H9 (cell line): ENCODE results near the gene SNX14. TPM values are rescaled to one million over a fixed set of nuclear protein-coding genes. Genes with fewer than 3 reads are reported as not detected.

Experiments used
- DNase-seq: peaks from one replicate; pipeline ENCODE4 v3.0.0-alpha.2; 2017
- H2AFZ ChIP-seq: one replicate; pipeline ENCODE4 v1.6.1; 2013; ENCODE audit warnings: mild to moderate bottlenecking, low read length, control low read depth, moderate library complexity
- H2AK5ac ChIP-seq: 2 replicates; pipeline ENCODE4 v1.6.1; 2013; ENCODE audit warnings: low read length, control low read depth, mixed read lengths; ENCODE audit not compliant: insufficient read length
- H2BK120ac ChIP-seq: one replicate; pipeline ENCODE4 v1.6.1; 2013; ENCODE audit warnings: low read depth, mild to moderate bottlenecking, low read length, control low read depth, inconsistent platforms; ENCODE audit not compliant: poor library complexity, severe bottlenecking
- H2BK12ac ChIP-seq: 2 replicates; pipeline ENCODE4 v1.6.1; 2013; ENCODE audit warnings: low read length, control low read depth, mixed read lengths, low read depth; ENCODE audit not compliant: insufficient read length
- H2BK15ac ChIP-seq: 2 replicates; pipeline ENCODE4 v1.6.1; 2013; ENCODE audit warnings: low read depth, low read length, control low read depth
- H2BK20ac ChIP-seq: one replicate; pipeline ENCODE4 v1.6.1; 2013; ENCODE audit warnings: low read depth, mild to moderate bottlenecking, low read length, control low read depth, inconsistent platforms; ENCODE audit not compliant: poor library complexity, severe bottlenecking
- H2BK5ac ChIP-seq: 2 replicates; pipeline ENCODE4 v1.6.1; 2013; ENCODE audit warnings: low read length, control low read depth, mixed read lengths; ENCODE audit not compliant: insufficient read length
- H3K14ac ChIP-seq: 2 replicates; pipeline ENCODE4 v1.6.1; 2013; ENCODE audit warnings: low read length, control low read depth; ENCODE audit not compliant: insufficient read depth
- H3K18ac ChIP-seq: 2 replicates; pipeline ENCODE4 v1.6.1; 2013; ENCODE audit warnings: low read depth, mild to moderate bottlenecking, mixed read lengths, low read length, control low read depth; ENCODE audit not compliant: insufficient read length
- H3K23ac ChIP-seq: 2 replicates; pipeline ENCODE4 v1.6.1; 2013; ENCODE audit warnings: low read length, control low read depth, mixed read lengths, low read depth; ENCODE audit not compliant: insufficient read length
- H3K23me2 ChIP-seq: 2 replicates; pipeline ENCODE4 v1.6.1; 2013; ENCODE audit warnings: low read depth, mild to moderate bottlenecking, mixed read lengths, low read length, control low read depth; ENCODE audit not compliant: insufficient read length, poor library complexity, severe bottlenecking
- H3K27ac ChIP-seq: 2 replicates; pipeline ENCODE4 v1.5.1; 2013; ENCODE audit warnings: low read length, control low read depth, mixed read lengths, low read depth; ENCODE audit not compliant: insufficient read length
- H3K27me3 ChIP-seq: 2 replicates; pipeline ENCODE4 v1.6.1; 2013; ENCODE audit warnings: low read length, control low read depth, inconsistent platforms; ENCODE audit not compliant: insufficient read depth
- H3K4ac ChIP-seq: 2 replicates; pipeline ENCODE4 v1.6.1; 2013; ENCODE audit warnings: low read depth, mild to moderate bottlenecking, control low read depth, inconsistent platforms, low read length, moderate library complexity
- H3K4me1 ChIP-seq: 2 replicates; pipeline ENCODE4 v1.6.1; 2013; ENCODE audit warnings: low read length, control low read depth, inconsistent platforms; ENCODE audit not compliant: insufficient read depth
- H3K4me2 ChIP-seq: 2 replicates; pipeline ENCODE4 v1.6.1; 2013; ENCODE audit warnings: low read length, control low read depth, mixed read lengths; ENCODE audit not compliant: insufficient read length, insufficient read depth
- H3K56ac ChIP-seq: 2 replicates; pipeline ENCODE4 v1.6.1; 2013; ENCODE audit warnings: low read depth, mild to moderate bottlenecking, mixed read lengths, low read length, control low read depth; ENCODE audit not compliant: insufficient read length
- H3K79me1 ChIP-seq: 2 replicates; pipeline ENCODE4 v1.6.1; 2013; ENCODE audit warnings: low read depth, mild to moderate bottlenecking, moderate library complexity, low read length, control low read depth, inconsistent platforms; ENCODE audit not compliant: insufficient read depth, poor library complexity, severe bottlenecking
- H3K79me2 ChIP-seq: 2 replicates; pipeline ENCODE4 v1.6.1; 2013; ENCODE audit warnings: low read length, control low read depth, inconsistent platforms; ENCODE audit not compliant: insufficient read depth
- H3K9ac ChIP-seq: 2 replicates; pipeline ENCODE4 v1.6.1; 2013; ENCODE audit warnings: low read length, control low read depth, mixed read lengths; ENCODE audit not compliant: insufficient read length; ENCODE audit errors: extremely low read depth
- H3K9me3 ChIP-seq: one replicate; pipeline ENCODE4 v1.6.1; 2013; ENCODE audit warnings: low read depth, low read length, inconsistent platforms; ENCODE audit not compliant: control insufficient read depth
- H3T11ph ChIP-seq: one replicate; pipeline ENCODE4 v1.6.1; 2013; ENCODE audit warnings: mild to moderate bottlenecking, low read length, control low read depth, inconsistent platforms
- H4K20me1 ChIP-seq: one replicate; pipeline ENCODE4 v1.6.1; 2013; ENCODE audit not compliant: control insufficient read depth, insufficient read length, insufficient read depth
- H4K5ac ChIP-seq: 2 replicates; pipeline ENCODE4 v1.6.1; 2013; ENCODE audit warnings: low read depth, mild to moderate bottlenecking, mixed read lengths, low read length, control low read depth; ENCODE audit not compliant: insufficient read length
- H4K8ac ChIP-seq: replicated peaks from 2 replicates; pipeline ENCODE4 v1.6.1; 2013; ENCODE audit warnings: low read length, control low read depth, mixed read lengths, low read depth; ENCODE audit not compliant: insufficient read length
- H4K91ac ChIP-seq: 2 replicates; pipeline ENCODE4 v1.6.1; 2013; ENCODE audit warnings: low read depth, mild to moderate bottlenecking, moderate library complexity, mixed read lengths, low read length, control low read depth; ENCODE audit not compliant: insufficient read length
- H3K27ac Mint-ChIP-seq, 3 experiments: 2 replicates in 2 of 3; 3 replicates in 1 of 3; pipeline ENCODE4 v1.8.0; 2020 to 2021; ENCODE audit warnings: mixed read lengths in 3 of 3, mild to moderate bottlenecking in 1 of 3, moderate library complexity in 1 of 3
- H3K27me3 Mint-ChIP-seq: 2 replicates; pipeline ENCODE4 v1.8.0; 2021; ENCODE audit warnings: low read depth, mild to moderate bottlenecking, moderate library complexity, mixed read lengths
- H3K36me3 Mint-ChIP-seq, 3 experiments: 2 replicates in 2 of 3; 3 replicates in 1 of 3; pipeline ENCODE4 v1.8.0; 2020 to 2021; ENCODE audit warnings: low read depth in 3 of 3, mixed read lengths in 3 of 3; ENCODE audit not compliant: insufficient read depth in 1 of 3
- H3K4me1 Mint-ChIP-seq, 2 experiments: 2 replicates each; pipeline ENCODE4 v1.8.0; 2020; ENCODE audit warnings: mixed read lengths in 2 of 2
- H3K4me3 Mint-ChIP-seq, 2 experiments: 2 replicates in 1 of 2; 3 replicates in 1 of 2; pipeline ENCODE4 v1.8.0; 2020 to 2021; ENCODE audit warnings: mild to moderate bottlenecking in 2 of 2, mixed read lengths in 2 of 2, moderate library complexity in 1 of 2
- H3K9me3 Mint-ChIP-seq, 2 experiments: 2 replicates in 1 of 2; 3 replicates in 1 of 2; pipeline ENCODE4 v1.8.0; 2020; ENCODE audit warnings: mild to moderate bottlenecking in 2 of 2, mixed read lengths in 2 of 2, moderate library complexity in 1 of 2
- WGBS: extraction: QIAGEN DNeasy Blood & Tissue Kit; methylation state at CpG from one replicate; pipeline ENCODE4 v1.1.7; 2013; ENCODE audit warnings: missing lambda C conversion rate, low lambda C conversion rate, mixed read lengths; ENCODE audit not compliant: insufficient read length; ENCODE audit errors: extremely low coverage; 5-methylcytosine and 5-hydroxymethylcytosine counted together
- total RNA-seq: library from RNA; stranded (reverse); gene quantifications from 2 replicates; pipeline ENCODE4 v1.2.1, GENCODE V29; 2021
- TF ChIP-seq, protein P1 (sequence below): fragments of 200-600 bp; sonication (generic); conservative IDR thresholded peaks from 3 replicates; pipeline ENCODE4 v1.8.0; 2021; ENCODE audit warnings: antibody characterized with exemption, mild to moderate bottlenecking

SNX14 gene
- total RNA-seq, 1 experiment from 2014 or later, result 33.0 TPM

GRCh38 chr6:85576476-85576875 lies 17.2 kb downstream of the SNX14 start:
- Histone ChIP-seq H3T11ph (no peak overlapping the region), H4K20me1 (no peaks in the 10 kb centered on the region), H3K14ac (no peak overlapping the region), H3K9me3 (no peaks in the 10 kb centered on the region), H4K8ac (no peak overlapping the region), H3K4me1 (peaks cover 8% of the 10 kb centered on the region; the same call in 1 of the 2 replicates), H4K5ac (no peak overlapping the region), H3K4me2 (no peak overlapping the region), H3K18ac (no peak overlapping the region), H2AK5ac (no peak overlapping the region), H3K27me3 (no peaks in the 10 kb centered on the region), H2BK5ac (no peak overlapping the region), H3K79me1 (no peaks in the 10 kb centered on the region), H2BK120ac (no peak overlapping the region), H3K79me2 (no peaks in the 10 kb centered on the region; the same call in 1 of the 2 replicates), H4K91ac (no peak overlapping the region), H3K4ac (no peak overlapping the region), H3K9ac (no peak overlapping the region), H3K23me2 (no peaks in the 10 kb centered on the region), H3K27ac (no peak overlapping the region), H3K56ac (no peak overlapping the region), H2BK20ac (no peak overlapping the region), H2BK15ac (no peak overlapping the region), H3K23ac (no peak overlapping the region), H2AFZ (no peak overlapping the region), H2BK12ac (no peak overlapping the region)
- no peak overlapping the region for H3K27ac Mint-ChIP-seq
- TF ChIP-seq, protein P1, sequence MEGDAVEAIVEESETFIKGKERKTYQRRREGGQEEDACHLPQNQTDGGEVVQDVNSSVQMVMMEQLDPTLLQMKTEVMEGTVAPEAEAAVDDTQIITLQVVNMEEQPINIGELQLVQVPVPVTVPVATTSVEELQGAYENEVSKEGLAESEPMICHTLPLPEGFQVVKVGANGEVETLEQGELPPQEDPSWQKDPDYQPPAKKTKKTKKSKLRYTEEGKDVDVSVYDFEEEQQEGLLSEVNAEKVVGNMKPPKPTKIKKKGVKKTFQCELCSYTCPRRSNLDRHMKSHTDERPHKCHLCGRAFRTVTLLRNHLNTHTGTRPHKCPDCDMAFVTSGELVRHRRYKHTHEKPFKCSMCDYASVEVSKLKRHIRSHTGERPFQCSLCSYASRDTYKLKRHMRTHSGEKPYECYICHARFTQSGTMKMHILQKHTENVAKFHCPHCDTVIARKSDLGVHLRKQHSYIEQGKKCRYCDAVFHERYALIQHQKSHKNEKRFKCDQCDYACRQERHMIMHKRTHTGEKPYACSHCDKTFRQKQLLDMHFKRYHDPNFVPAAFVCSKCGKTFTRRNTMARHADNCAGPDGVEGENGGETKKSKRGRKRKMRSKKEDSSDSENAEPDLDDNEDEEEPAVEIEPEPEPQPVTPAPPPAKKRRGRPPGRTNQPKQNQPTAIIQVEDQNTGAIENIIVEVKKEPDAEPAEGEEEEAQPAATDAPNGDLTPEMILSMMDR, result no peak
- no peak overlapping the region for H3K4me3 Mint-ChIP-seq
- H3K36me3 Mint-ChIP-seq, result peaks cover 2 to 4% (median 3%) of the 10 kb centered on the region in 3 experiments; a peak in 6 of 7 replicates
- no CpG with 5 or more reads among the region's 2 CpGs for WGBS
- peaks cover under 1 to 4% of the 10 kb centered on the region in 2 experiments; a peak in 4 of 5 replicates for H3K9me3 Mint-ChIP-seq
- peaks cover 10 to 17% of the 10 kb centered on the region in 2 experiments for H3K4me1 Mint-ChIP-seq
- DNase-seq, result no peak
- no peaks in the 10 kb centered on the region for H3K27me3 Mint-ChIP-seq
